A673 (cell line): ENCODE measurements around the gene ZNF415. TPM values are rescaled to one million over a fixed set of nuclear protein-coding genes. Genes with fewer than 3 reads are reported as not detected.

ENCODE experiments used
- BruUV-seq: library from RNA; stranded (reverse); fragments of 400-500 nt; replicated peaks from 2 replicates; lab custom pipeline; 2021; lab: Mats Ljungman, UMichigan
- CTCF ChIA-PET: fragments of 300-600 bp; sonication (Branson Sonifier 250); formaldehyde crosslinking; loops from one replicate; lab custom pipeline; 2022; ENCODE audit warnings: antibody characterized with exemption; lab: Charles Lee
- POLR2A ChIA-PET: fragments of 300-600 bp; sonication (Branson Sonifier 250); formaldehyde crosslinking; loops from one replicate; lab custom pipeline; 2022; ENCODE audit warnings: antibody characterized with exemption; ENCODE audit not compliant: low non-redundant PET; lab: Charles Lee
- DNase-seq: peaks from one replicate; pipeline ENCODE4 v3.0.0-alpha.2; 2015; ENCODE audit warnings: low spot score
- H3K27ac ChIP-seq: fragments of 200-600 bp; sonication (generic); 2 replicates; pipeline ENCODE4 v1.5.1; 2016; ENCODE audit warnings: mixed run types, low read depth, mild to moderate bottlenecking, mixed read lengths, antibody characterized with exemption, low read length; ENCODE audit not compliant: poor library complexity, severe bottlenecking
- H3K27me3 ChIP-seq: fragments of 200-600 bp; sonication (generic); replicated peaks from 2 replicates; pipeline ENCODE4 v1.6.1; 2017; ENCODE audit warnings: mixed run types, low read depth, mild to moderate bottlenecking, mixed read lengths, antibody characterized with exemption, low read length; ENCODE audit not compliant: insufficient read depth, poor library complexity
- H3K36me3 ChIP-seq: fragments of 200-600 bp; sonication (generic); 2 replicates; pipeline ENCODE4 v1.6.1; 2016; ENCODE audit warnings: mixed run types, mild to moderate bottlenecking, mixed read lengths, antibody characterized with exemption, low read length; ENCODE audit not compliant: insufficient read depth, poor library complexity, severe bottlenecking
- H3K4me1 ChIP-seq: fragments of 200-600 bp; sonication (generic); 2 replicates; pipeline ENCODE4 v1.6.1; 2017; ENCODE audit warnings: mixed run types, mild to moderate bottlenecking, mixed read lengths, antibody characterized with exemption, low read length; ENCODE audit not compliant: insufficient read depth, poor library complexity, severe bottlenecking
- H3K4me3 ChIP-seq: fragments of 200-600 bp; sonication (generic); 2 replicates; pipeline ENCODE4 v1.5.1; 2016; ENCODE audit warnings: low read depth, mixed run types, mild to moderate bottlenecking, mixed read lengths, low read length; ENCODE audit not compliant: poor library complexity, severe bottlenecking
- H3K9me3 ChIP-seq: fragments of 200-600 bp; sonication (generic); 2 replicates; pipeline ENCODE4 v1.6.1; 2016; ENCODE audit warnings: mixed run types, low read depth, mild to moderate bottlenecking, mixed read lengths, antibody characterized with exemption, low read length; ENCODE audit not compliant: poor library complexity, severe bottlenecking
- CTCF ChIP-seq: fragments of 300-800, 200-600 bp; sonication (generic); conservative IDR thresholded peaks from 2 replicates; pipeline ENCODE4 v1.5.1; 2017; ENCODE audit warnings: low read depth, mild to moderate bottlenecking, antibody characterized with exemption, low read length, moderate library complexity, mixed read lengths
- EZH2 ChIP-seq: fragments of 200-600 bp; sonication (generic); IDR thresholded peaks from 2 replicates; pipeline ENCODE4 v1.6.1; 2017; ENCODE audit warnings: borderline replicate concordance, low read depth, mild to moderate bottlenecking, mixed read lengths, antibody characterized with exemption, low read length; ENCODE audit not compliant: poor library complexity, severe bottlenecking
- intact Hi-C: fragments of 100-400 bp; cut with micrococcal nuclease; formaldehyde crosslinking; loops from one replicate; pipeline ENCODE4 v1.10.0; 2022; ENCODE audit not compliant: unreplicated experiment
- total RNA-seq: library from RNA; stranded (reverse); gene quantifications from 2 replicates; pipeline ENCODE4 v1.2.3, GENCODE V29; 2021

The ZNF415 gene
- total RNA-seq, 1 experiment from 2014 or later = 1.7 TPM

DNA sequence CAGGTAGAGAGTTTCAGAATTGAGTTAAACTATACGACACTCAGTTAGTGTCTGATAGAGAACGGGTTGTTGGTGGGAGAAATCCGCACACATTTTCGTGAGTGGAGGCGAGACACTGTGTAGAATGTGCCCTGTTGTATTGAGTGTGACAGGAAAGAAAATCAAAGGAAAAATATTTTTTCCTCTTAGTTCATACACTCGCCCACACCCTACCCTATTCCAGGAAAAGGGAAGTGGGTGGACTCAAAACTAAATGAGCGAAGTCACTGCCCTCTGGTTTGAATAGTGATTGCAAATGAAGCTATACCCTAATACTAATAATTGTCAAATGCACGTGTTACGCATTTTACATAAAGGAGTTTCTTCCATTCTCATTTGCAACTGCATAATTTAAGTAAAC, 24.1 kb upstream of the ZNF415 start:
- Histone ChIP-seq H3K27ac (no peak overlapping the region), H3K4me1 (no peaks in the 10 kb centered on the region), H3K9me3 (peaks cover 6% of the 10 kb centered on the region), H3K36me3 (no peaks in the 10 kb centered on the region), H3K27me3 (no peaks in the 10 kb centered on the region), H3K4me3 (no peak overlapping the region)
- CTCF ChIA-PET = no interaction called here
- no TSS peak for BruUV-seq
- TF ChIP-seq EZH2 = no peak
- no peak for TF ChIP-seq CTCF
- no peak for DNase-seq
- intact Hi-C loops = no loop called here
- POLR2A ChIA-PET = no interaction called here

- POLR2A ChIA-PET = no interaction called here
- intact Hi-C loops = no loop called here
Measured at GRCh38 chr19:53147645-53148044, 14.9 kb upstream of the ZNF415 start.

GRCh38 chr19:53140351-53140750, 7.6 kb upstream of the ZNF415 start:
- Histone ChIP-seq H3K4me1 (no peaks in the 10 kb centered on the region), H3K4me3 (no peak overlapping the region), H3K27me3 (no peaks in the 10 kb centered on the region), H3K9me3 (peaks cover 51% of the 10 kb centered on the region), H3K27ac (no peak overlapping the region), H3K36me3 (peaks cover 5% of the 10 kb centered on the region)
- DNase-seq = no peak
- intact Hi-C loops = no loop called here
- no peak for TF ChIP-seq CTCF
- no peak for TF ChIP-seq EZH2
- BruUV-seq = no TSS peak
- ChIA-PET POLR2A (no interaction called here), CTCF (no interaction called here)

More at GRCh38 chr19:53147645-53148044, 14.9 kb upstream of the ZNF415 start:
- H3K4me3 ChIP-seq = no peak overlapping the region
- no peak for DNase-seq
- no peaks in the 10 kb centered on the region for H3K27me3 ChIP-seq
- no peaks in the 10 kb centered on the region for H3K4me1 ChIP-seq
- no peaks in the 10 kb centered on the region for H3K36me3 ChIP-seq
- TF ChIP-seq CTCF = no peak
- TF ChIP-seq EZH2 = no peak
- BruUV-seq = no TSS peak
- CTCF ChIA-PET = no interaction called here
- H3K9me3 ChIP-seq = peaks cover 44% of the 10 kb centered on the region
- H3K27ac ChIP-seq = no peak overlapping the region
